ENCODE measurements around the gene MGME1. TPM values are rescaled to one million over a fixed set of nuclear protein-coding genes. Genes with fewer than 3 reads are reported as not detected.
A peak's percentile ranks its signal among the peaks of the same experiment; 100 is the strongest.

MGME1 gene
- total and polyA plus RNA-seq, 4 donors: 10.1 to 19.1 (median 11.5) TPM

GRCh38 chr20:18032977-18033892, 64.4 kb downstream of the MGME1 start:
- H3K36me3 ChIP-seq (ENCODE audit: control insufficient read depth in 4 of 4, insufficient read depth in 4 of 4, low read length in 4 of 4): no peaks in the 10 kb centered on the region
- ATAC-seq (ENCODE audit: insufficient read depth, low FRiP score): no peak
- 73 to 85% methylated on average over 17 of the region's 17 CpGs for whole genome bisulfite sequencing, 2 donors
- H3K9me3 ChIP-seq (ENCODE audit: control insufficient read depth in 4 of 4, insufficient read depth in 3 of 4, low read length in 3 of 4): no peaks in the 10 kb centered on the region
- no peak for DNase-seq
- peaks cover 0 to 4% (median 0%) of the 10 kb centered on the region in 5 donors for H3K4me1 ChIP-seq (ENCODE audit: control insufficient read depth in 5 of 5, insufficient read depth in 5 of 5, low read length in 5 of 5)
- no peak overlapping the region for H3K4me3 ChIP-seq
- no peak overlapping the region for H3K27ac ChIP-seq (ENCODE audit: low read depth in 1 of 2, low read length in 1 of 2)
- no peaks in the 10 kb centered on the region for H3K27me3 ChIP-seq (ENCODE audit: control insufficient read depth in 3 of 3, insufficient read depth in 3 of 3, low read length in 2 of 3)
- H3K9ac ChIP-seq (ENCODE audit: insufficient read depth in 1 of 2, low read length in 2 of 2): no peak overlapping the region
- no peak for TF ChIP-seq CTCF (IDR thresholded peaks at IDR 0.05; ENCODE audit: control extremely low read depth, extremely low read depth)

GRCh38 chr20:18034039-18034438, 65.2 kb downstream of the MGME1 start:
- no peaks in the 10 kb centered on the region for H3K9me3 ChIP-seq (ENCODE audit: control insufficient read depth in 4 of 4, insufficient read depth in 3 of 4, low read length in 3 of 4)
- DNase-seq (no peak), ATAC-seq (ENCODE audit: insufficient read depth, low FRiP score) (no peak)
- no peak overlapping the region for H3K27ac ChIP-seq (ENCODE audit: low read depth in 1 of 2, low read length in 1 of 2)
- H3K27me3 ChIP-seq (ENCODE audit: control insufficient read depth in 3 of 3, insufficient read depth in 3 of 3, low read length in 2 of 3): no peaks in the 10 kb centered on the region
- H3K4me3 ChIP-seq: no peak overlapping the region
- H3K36me3 ChIP-seq (ENCODE audit: control insufficient read depth in 4 of 4, insufficient read depth in 4 of 4, low read length in 4 of 4): no peaks in the 10 kb centered on the region
- peaks cover 0 to 4% (median 0%) of the 10 kb centered on the region in 5 donors for H3K4me1 ChIP-seq (ENCODE audit: control insufficient read depth in 5 of 5, insufficient read depth in 5 of 5, low read length in 5 of 5)
- TF ChIP-seq CTCF (IDR thresholded peaks at IDR 0.05; ENCODE audit: control extremely low read depth, extremely low read depth): no peak
- H3K9ac ChIP-seq (ENCODE audit: insufficient read depth in 1 of 2, low read length in 2 of 2): no peak overlapping the region
- WGBS, 2 donors: 69 to 75% methylated on average over 5 of the region's 5 CpGs

GRCh38 chr20:18039063-18039462, 70.2 kb downstream of the MGME1 start:
- Histone ChIP-seq H3K4me1 (ENCODE audit: control insufficient read depth in 5 of 5, insufficient read depth in 5 of 5, low read length in 5 of 5) (no peaks in the 10 kb centered on the region), H3K27me3 (ENCODE audit: control insufficient read depth in 3 of 3, insufficient read depth in 3 of 3, low read length in 2 of 3) (no peaks in the 10 kb centered on the region), H3K27ac (ENCODE audit: low read depth in 1 of 2, low read length in 1 of 2) (no peak overlapping the region), H3K9ac (ENCODE audit: insufficient read depth in 1 of 2, low read length in 2 of 2) (no peak overlapping the region), H3K36me3 (ENCODE audit: control insufficient read depth in 4 of 4, insufficient read depth in 4 of 4, low read length in 4 of 4) (no peaks in the 10 kb centered on the region), H3K4me3 (no peak overlapping the region), H3K9me3 (ENCODE audit: control insufficient read depth in 4 of 4, insufficient read depth in 3 of 4, low read length in 3 of 4) (peaks cover 0 to 9% (median 7%) of the 10 kb centered on the region in 4 donors)
- TF ChIP-seq CTCF (IDR thresholded peaks at IDR 0.05; ENCODE audit: control extremely low read depth, extremely low read depth): no peak
- DNase-seq (no peak), ATAC-seq (ENCODE audit: insufficient read depth, low FRiP score) (no peak)
- WGBS, 2 donors: 86 to 90% methylated on average over 5 of the region's 5 CpGs

Small RNAs within 50 kb of the gene (small RNA-seq; reads per million reads assigned to genes)
- gene SNORD17 (ENCODE audit: low replicate concordance): 1,081 reads per million, percentile 99 among the genes with 10 or more reads in this experiment

Other genes starting within 250 kb of the MGME1 start
- 100 to 1,000 TPM in 1 of 2 donors, 10 to 100 TPM in 1; 66.8 to 194 TPM for gene SNX5, start 224 bp upstream of the MGME1 start, total RNA-seq
- 100 to 1,000 TPM in 1 of 2 donors, 10 to 100 TPM in 1; 66.6 to 107 TPM for gene SNX5, start 224 bp upstream of the MGME1 start, polyA plus RNA-seq
- 10 to 100 TPM in 1 of 2 donors, 1 to 10 TPM in 1; 7.8 to 11.2 TPM for gene OVOL2, start 88.9 kb downstream of the MGME1 start, total RNA-seq
- gene OVOL2, start 88.9 kb downstream of the MGME1 start, polyA plus RNA-seq: 1 to 10 TPM; 2.7 to 6.7 TPM
- gene KAT14, start 168.8 kb downstream of the MGME1 start, total RNA-seq: 10 to 100 TPM; 11.4 to 12.9 TPM
- 1 to 10 TPM; 5.3 to 5.9 TPM for gene KAT14, start 168.8 kb downstream of the MGME1 start, polyA plus RNA-seq
- gene PET117, start 168.8 kb downstream of the MGME1 start, total RNA-seq: 10 to 100 TPM in 1 of 2 donors, 1 to 10 TPM in 1; 8.9 to 11.4 TPM
- 10 to 100 TPM; 12.5 to 13.5 TPM for gene PET117, start 168.8 kb downstream of the MGME1 start, polyA plus RNA-seq

Data from lung (tissue), 13 donors.